Stimulated activated CD4-positive, alpha-beta T cell treated with anti-CD3 and anti-CD28 coated beads, Interleukin-1b, Interleukin-23, amount 100 ng/mL, for 1 hour (primary cell): ENCODE measurements around the gene MYO5B.
"Not testable (repeated sequence)": the region's sequence is repeated elsewhere in the genome, so short reads cannot be mapped to it uniquely, and the experiment has no call there.

Source experiments
- DNase-seq, 2 donors: peaks; one replicate each; pipeline ENCODE4 v3.0.0-alpha.2; 2020; ENCODE audit warnings: low read depth in 2 of 2

The MYO5B gene

GRCh38 chr18:49922228-49922627 is 272.7 kb downstream of the MYO5B start:
- DNase-seq = no peak

GRCh38 chr18:49921318-49921985 is 273.5 kb downstream of the MYO5B start:
- no peak for DNase-seq

GRCh38 chr18:49920731-49921130 is 274.2 kb downstream of the MYO5B start:
- no peak for DNase-seq

DNA sequence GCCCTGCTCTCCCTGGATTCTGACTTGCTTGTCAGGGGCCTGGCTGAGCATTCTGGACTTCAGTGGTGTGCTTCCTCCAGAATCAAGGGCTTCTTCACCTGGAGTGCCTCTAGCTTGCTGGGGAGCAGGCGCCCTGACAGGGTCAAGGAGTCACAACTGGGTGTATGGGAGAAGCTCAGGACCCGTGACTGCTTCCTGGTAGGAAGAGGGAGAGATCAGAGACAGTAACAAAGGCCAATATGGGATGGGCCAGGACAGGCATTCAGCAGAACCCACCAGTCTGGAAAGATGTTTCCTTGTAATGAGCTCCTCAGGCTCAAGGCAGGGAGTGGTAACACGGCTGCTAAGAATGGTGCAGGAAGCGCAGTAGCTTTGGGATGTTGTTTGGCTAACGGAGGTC is 277.2 kb downstream of the MYO5B start:
- DNase-seq = no peak

DNA sequence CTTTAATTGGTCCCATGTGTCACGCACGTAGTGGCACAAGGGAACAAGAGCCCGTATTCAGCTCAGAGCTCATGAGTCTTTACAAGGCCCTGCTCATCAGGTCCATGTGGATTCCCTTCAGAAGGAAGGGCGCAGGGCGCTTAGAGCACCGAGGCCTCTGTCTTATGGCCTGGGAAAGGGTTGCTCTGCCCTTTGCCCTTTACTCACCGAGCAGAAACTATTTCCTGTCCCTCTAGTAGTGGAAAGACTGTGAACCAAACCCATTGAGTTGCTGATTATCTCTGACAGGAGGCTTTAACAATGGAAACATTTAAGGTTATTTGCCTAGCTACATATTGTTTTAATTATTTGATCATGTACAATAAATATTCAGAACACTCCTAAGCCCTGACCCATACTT is 279.6 kb downstream of the MYO5B start:
- no peak for DNase-seq

DNA sequence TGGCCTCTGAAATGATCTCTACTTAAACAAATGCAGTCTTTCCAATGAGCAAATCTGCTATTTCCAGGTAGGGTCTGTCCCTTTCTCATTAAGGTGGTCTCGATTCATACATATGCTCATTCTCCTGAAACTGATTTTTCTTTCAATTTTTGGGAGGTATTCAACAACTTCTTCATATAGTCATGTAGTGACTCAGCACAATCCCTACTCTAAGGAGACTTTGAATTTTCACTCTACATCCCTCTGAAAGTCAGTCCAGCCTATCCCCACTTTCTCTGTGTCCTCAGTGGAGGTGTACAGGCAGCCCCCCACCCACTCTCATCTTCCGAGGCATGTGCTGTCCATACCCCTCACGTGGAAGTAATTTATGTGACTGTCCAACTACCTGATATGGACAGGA is 281.7 kb downstream of the MYO5B start:
- DNase-seq = no peak

GRCh38 chr18:49911427-49911826 is 283.5 kb downstream of the MYO5B start:
- no peak for DNase-seq

DNA sequence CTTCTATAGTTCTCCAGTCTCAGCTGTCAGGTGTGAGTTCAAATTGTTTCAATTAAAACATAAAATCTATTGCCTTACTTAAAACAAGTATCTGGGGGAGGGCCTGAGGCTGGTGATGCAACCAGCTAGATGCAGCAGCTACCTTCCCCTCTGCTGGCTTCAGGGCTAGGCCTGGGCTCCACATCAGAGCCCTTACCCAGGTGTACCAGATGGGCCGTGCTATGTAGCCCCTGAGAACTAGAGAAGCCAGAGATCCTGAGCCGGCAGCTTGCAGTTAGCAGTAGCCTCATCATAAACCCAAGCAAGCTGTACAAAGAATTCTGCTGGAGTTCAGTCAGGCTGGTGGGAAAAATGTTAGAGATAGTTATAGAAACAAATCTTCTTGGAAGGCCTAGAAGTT is 284.0 kb downstream of the MYO5B start:
- DNase-seq = no peak

GRCh38 chr18:49910019-49910418 is 284.9 kb downstream of the MYO5B start:
- DNase-seq = no peak

- DNase-seq = no peak
Observed at GRCh38 chr18:49907346-49907929, 287.5 kb downstream of the MYO5B start.

DNA sequence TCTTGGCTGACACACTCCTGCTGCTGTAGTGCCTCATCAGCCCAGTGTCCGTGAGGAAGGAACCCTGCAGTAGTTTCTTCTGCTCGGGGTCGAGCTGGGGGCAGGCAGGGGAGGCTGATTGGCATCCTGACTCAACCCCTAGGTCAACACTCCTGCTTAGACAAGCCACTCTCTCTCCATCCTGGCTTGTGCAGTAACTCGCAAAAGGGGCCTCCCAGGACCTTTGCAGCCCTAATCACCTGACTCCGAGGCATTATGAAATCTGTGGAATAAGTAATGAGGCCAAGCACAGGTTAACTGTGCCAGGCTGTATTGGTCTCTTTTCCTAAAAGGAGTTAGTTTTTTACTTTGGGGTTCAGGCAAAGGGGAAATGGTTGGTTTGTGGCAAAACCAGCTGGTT is 289.2 kb downstream of the MYO5B start:
- no peak for DNase-seq

DNA sequence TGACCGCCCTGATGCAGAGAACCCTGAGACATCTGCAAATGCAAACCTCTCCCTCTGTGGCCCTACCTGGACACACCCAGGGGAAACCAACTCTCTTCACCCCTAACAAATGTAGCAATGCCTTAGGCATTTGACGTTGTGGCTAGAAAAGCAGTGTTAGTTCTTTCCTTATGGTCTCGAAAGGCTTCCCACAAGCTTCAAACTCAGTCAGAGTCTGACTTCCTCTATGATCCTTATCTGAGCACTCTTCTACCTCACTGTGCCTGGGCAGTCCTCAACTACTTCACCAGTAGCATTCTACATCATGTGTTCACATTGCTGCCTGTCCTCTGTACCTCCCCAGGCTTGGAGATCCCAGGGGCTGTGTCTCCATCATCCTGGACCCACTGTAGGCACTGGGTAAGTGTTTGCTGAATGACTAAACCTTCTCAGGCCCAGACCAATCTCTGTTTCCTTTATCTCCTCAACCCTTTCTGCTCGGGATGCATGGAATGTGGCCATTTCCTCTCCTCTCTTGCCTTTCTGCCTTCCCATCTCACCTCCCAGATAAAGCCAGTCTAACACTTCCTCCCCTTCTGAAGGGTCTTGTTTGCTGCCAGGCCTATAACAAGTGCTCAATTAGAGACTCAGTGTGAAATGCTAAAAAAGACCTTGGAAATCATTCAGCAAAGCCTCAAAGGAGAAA is 289.9 kb downstream of the MYO5B start:
- no peak for DNase-seq

GRCh38 chr18:49901862-49902340 is 293.0 kb downstream of the MYO5B start:
- DNase-seq = no peak

DNA sequence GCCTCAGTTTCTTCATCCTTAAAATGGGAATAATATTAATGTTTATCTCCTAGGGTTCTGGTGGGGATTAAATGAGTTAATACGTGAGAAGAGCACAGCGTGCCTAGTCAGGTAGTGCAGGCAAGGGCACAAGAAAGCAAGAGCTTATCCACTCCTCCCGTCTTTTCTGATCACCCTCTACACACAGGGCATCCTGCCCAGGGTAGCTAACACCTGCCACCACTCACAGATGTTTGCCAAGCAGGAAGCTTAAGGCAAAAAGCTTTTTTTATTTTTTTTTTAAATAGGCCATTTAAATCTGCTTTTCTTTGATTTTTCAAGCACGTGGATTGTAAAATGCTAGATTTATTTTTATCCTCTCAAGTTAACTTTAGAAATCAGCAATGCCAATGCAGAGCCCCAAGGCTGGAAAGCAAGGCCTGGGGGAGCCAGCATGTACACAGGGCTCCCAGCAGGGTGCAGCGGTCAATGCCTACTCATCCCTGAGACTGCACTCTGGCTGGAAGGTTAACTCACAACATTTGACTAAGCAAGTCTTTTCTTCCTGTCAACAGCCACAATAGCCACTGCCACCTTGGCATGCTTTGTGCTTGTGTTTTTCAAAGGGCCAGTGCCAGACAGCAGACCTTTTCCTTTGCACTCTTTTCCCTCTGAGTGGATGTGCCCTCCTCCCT is 295.2 kb downstream of the MYO5B start:
- no peak for DNase-seq

DNA sequence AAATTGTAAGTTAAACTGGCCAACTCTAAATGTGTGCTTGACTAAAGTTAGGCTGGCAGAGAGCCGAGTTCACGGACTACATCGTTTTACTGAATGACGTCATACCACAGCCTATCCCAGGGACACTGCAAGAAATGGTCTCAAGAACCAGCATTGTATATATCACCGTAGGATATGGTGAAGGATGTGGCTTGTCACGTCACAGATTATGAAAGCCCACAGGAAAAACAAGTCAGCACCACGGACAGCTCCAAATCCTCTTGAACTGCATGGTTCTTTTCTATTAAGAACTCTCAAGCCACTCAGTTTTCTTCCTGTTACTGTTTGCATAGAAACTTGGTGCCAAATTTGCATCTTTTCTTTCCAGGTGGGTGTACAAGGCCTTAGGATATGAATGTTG is 296.5 kb downstream of the MYO5B start:
- DNase-seq = peak; percentile 5 to 9

DNA sequence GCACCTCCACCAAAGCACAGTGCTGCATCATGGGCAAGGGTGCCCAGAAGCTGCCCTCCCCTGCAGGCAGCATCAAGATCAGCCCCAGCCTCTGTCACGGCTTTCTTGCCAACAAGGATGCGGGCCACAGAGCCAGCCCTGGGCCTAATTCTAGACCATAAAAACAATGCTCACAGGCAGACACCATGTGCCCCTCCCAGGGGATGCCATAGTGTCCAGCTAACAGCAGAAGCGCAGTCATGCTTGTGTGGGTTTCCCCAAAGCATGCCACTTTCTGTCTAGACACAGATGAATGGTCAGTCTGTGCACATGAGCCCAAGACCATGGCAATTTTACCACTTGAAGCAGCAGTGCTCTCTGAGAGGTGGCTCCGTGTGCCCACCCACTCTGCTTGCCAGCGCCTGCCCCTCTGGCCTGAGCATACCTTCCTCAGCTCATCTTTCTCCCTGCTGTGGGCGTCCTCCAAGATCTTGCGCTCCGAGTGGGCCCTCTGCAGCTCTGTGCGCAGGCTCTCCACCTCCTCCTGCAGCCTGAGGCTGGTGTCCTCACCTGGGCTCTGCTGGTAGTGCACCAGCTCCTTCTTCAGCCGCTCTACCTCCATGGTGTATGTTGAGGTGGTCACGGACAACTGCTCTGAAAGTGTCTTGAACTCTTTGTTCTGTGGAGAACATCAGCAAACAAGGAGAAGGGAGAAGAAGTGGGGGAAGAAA is 300.3 kb downstream of the MYO5B start:
- DNase-seq = no peak

- no peak for DNase-seq
Observed at GRCh38 chr18:49893036-49893435, 301.9 kb downstream of the MYO5B start.

DNA sequence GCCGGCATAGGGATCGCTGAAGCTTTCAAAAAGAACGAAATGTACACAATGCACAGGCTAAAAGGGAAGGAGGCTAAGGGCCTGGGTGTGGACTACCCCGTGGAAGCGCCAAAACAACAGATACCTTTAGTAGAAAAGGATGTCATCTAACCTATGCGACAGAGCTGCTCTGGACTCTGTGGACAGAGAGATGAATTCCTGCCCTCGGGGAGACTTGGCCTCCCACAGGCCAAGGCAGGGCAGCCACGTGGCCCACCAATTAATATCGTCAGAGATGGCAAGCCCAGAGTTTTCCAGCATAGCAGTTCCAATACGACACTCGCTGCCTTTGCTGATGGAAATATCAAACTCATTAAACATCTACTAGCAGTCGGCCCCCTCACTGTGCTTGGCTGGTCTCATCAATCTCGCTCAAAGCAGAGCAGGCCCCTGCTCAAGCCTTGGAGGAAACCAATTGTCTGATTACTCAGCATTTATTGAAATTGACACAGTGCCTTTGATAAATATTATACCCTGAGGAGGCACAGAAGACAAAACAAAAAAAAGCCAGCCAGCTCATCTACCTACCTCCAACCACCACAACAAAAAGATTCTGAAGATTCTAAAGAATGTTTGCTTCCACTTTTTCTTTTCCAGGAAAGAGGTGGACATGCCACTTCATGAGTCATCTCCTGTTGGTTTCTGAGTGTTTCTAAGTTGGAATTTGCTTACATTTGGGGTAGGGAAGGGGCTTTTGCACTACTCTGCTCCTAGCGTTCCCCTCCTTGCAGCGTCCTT is 302.6 kb downstream of the MYO5B start:
- DNase-seq = no peak

DNA sequence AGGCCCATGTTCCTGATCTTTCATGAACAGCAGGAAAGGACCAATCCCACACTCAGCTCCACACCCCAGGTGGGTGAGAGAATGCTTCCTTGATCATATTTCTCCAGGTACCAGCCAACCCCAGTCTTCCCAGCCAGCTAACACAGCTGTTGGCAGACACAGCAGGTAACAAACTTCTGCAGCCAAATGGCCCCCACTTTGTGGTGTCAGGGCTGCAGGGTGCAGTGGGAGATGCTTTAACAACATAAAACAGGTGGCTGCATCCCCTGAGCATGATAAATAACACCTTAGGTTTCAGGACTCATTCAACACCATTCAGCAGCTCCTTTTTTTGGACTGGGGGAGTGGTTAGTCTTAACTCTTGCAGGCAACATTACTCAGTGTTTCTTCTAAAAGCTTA is 304.9 kb downstream of the MYO5B start:
- no peak for DNase-seq

DNA sequence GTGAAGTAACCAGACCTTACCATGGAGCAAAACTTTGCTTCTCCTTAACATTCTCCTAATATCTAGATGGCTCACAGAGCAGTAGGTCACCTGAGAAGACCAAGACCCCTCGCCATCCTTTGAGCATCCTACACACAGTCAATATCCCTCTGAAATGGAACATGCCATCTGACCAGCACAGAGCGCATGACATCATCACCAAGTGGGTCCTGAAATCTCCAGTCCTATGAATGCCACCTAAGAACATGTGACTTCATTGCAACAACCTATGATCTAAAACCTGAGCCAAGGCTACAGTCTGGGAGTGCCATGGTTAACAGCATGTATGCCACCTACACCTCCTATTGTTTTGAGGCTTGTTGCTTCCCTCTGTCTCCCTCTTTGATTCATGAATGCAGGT is 305.4 kb downstream of the MYO5B start:
- DNase-seq = not testable (repeated sequence)
